Measurements from ENCODE around the gene CDKN2C.
"Not testable (repeated sequence)": the region's sequence is repeated elsewhere in the genome, so short reads cannot be mapped to it uniquely, and the experiment has no call there.

DNA sequence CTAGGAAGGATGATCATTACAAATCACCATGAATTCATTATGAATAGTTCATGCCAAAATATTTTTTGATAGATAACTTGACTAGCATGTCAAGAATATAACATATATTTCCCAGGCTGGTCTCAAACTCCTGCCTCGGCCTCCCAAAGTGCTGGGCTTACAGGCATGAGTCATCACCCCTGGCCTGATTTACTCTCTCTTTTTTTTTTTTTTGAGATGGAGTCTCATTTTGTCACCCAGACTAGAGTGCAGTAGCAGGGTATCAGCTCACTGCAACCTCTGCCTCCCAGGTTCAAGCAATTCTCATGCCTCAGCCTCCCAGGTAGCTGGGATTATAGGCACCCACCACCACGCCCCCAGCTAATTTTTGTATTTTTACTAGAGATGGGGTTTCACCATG lies 34.8 kb upstream of the CDKN2C start:
- TF ChIP-seq, protein P1, sequence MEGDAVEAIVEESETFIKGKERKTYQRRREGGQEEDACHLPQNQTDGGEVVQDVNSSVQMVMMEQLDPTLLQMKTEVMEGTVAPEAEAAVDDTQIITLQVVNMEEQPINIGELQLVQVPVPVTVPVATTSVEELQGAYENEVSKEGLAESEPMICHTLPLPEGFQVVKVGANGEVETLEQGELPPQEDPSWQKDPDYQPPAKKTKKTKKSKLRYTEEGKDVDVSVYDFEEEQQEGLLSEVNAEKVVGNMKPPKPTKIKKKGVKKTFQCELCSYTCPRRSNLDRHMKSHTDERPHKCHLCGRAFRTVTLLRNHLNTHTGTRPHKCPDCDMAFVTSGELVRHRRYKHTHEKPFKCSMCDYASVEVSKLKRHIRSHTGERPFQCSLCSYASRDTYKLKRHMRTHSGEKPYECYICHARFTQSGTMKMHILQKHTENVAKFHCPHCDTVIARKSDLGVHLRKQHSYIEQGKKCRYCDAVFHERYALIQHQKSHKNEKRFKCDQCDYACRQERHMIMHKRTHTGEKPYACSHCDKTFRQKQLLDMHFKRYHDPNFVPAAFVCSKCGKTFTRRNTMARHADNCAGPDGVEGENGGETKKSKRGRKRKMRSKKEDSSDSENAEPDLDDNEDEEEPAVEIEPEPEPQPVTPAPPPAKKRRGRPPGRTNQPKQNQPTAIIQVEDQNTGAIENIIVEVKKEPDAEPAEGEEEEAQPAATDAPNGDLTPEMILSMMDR (IDR thresholded peaks at IDR 0.05) = not testable (repeated sequence)
- not testable (repeated sequence) for TF ChIP-seq POLR2AphosphoS5 (IDR thresholded peaks at IDR 0.05; ENCODE audit: insufficient read depth in 1 of 2, low read depth in 1 of 2); POLR2A (IDR thresholded peaks at IDR 0.05)

Data from vagina (tissue), 2 donors.